ENCODE measurements around the gene TBC1D17.

- TF ChIP-seq CTCF (IDR thresholded peaks at IDR 0.05) (no peak), POLR2A (IDR thresholded peaks at IDR 0.05) (no peak), EP300 (IDR thresholded peaks at IDR 0.05) (no peak)
Observed at GRCh38 chr19:49830766-49831165, 46.7 kb upstream of the TBC1D17 start.
